Amniotic epithelial cell (primary cell): ENCODE measurements around the gene PARVB.
A peak's percentile ranks its signal among the peaks of the same experiment; 100 is the strongest.

ENCODE experiments used
- DNase-seq: peaks from one replicate; pipeline ENCODE4 v3.0.0-alpha.2; 2010; ENCODE audit warnings: low read depth

Gene PARVB

DNA sequence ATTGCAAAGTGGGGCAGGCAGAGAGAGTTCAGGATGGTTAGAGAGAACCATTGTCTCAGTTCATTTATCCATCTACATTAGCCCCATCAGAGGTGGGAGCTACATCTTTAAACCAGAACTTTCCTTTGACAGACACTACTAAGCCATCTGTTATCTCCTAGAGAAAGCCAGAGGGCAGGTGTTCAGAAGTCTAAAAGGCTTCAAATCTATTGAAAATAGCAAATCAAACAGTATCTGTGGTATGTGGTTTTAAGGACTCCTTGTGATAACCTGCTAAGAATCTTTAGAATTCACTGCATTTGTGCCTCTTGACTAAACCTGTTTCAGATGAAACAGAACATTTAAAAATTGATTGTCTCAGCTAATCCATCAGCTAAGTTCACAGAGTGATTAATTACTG lies 112.7 kb downstream of the PARVB start:
- no peak for DNase-seq

DNA sequence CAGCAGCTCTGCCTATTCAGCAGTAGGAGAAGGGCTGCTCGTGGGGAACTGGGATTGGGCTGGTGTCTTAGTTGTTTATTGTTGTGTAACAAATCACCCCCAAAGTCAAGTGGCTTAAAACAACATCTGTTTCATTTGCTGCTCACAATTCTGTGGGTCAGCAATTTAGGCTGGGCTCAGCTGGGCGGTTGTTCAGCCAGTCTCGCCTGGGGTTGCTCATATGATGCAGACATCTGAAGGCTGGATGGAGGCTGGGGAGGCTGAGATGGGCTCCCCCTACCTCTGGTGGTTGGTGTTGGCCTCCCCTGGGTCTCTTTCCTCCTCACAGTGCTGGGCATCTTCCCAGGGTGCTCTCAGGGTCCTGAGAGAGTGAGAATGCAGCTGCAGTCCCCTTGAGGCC lies 113.3 kb downstream of the PARVB start:
- DNase-seq: no peak

GRCh38 chr22:44139773-44140172 lies 115.7 kb downstream of the PARVB start:
- DNase-seq: no peak

DNA sequence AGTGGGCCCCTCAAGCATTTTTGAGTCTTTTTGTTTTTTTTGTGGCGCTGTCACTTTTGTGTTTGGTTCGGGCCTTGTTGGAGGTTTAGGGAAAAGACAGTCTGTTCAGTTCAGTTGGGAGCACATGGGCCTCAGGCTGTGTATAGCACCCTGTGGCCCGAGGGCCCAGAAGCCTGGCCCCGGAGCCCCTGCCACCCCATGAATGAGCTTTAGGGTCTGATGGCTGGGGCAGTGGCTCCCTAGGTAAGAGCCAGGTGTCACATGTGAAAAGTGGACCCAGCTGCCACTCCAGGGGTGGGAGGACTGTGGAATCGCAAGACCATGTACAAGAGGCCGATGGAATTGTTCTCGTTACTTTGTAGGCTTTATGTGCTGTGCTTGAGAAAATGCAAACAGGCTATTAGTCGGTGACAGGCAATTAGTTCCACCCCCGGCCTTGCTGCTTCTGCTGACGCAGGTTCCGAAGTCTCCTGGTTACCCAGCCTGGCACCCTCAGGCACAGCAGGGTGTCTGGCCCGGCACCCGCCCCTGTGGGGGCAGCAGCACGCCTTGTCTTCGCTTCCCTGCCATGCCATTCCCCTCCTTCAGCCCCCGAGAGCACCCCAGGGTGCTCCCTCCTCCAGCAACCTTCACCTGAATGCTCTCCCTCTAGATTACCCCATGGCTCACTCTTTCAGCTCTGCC lies 118.5 kb downstream of the PARVB start:
- no peak for DNase-seq

DNA sequence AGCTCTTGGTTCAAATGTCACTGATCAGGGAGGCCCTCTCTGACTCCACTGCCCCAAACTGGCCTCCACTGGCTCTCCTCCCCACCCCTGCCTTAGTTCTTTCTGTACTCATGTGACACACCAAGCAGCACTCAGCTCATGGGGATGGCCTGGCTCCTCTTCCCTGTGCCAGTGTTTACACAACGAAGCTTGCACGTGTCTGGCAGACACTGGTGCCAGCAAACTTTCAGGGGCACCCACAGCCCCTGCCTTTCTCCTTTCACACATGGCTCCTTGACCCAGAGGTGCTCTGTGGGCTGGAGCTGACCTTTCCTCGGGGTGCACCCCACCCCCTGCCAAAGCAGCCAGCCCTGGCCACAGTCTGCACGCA lies 119.0 kb downstream of the PARVB start:
- DNase-seq: no peak

DNA sequence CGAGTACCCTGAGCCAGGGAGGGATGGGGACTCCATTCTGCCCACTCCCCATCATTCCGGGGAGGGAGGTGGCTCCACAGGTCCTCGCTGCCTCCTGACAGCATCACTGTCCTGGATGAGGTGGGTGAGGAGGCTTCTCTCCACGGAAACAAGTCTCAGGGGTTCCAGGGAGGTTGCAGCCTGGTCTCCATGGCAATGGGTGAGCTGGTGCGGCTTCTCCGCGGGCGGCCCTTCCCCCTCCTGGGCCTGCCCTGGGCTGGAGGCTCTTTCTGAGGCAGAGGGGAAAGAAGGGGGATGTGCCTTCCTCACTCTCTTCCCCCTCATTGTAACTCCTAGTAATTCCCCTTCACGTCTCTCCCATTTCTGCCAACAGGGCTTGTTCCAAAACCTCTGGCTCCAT lies 119.5 kb downstream of the PARVB start:
- no peak for DNase-seq

- no peak for DNase-seq
Observed at GRCh38 chr22:44144046-44144569, 120.0 kb downstream of the PARVB start.

DNA sequence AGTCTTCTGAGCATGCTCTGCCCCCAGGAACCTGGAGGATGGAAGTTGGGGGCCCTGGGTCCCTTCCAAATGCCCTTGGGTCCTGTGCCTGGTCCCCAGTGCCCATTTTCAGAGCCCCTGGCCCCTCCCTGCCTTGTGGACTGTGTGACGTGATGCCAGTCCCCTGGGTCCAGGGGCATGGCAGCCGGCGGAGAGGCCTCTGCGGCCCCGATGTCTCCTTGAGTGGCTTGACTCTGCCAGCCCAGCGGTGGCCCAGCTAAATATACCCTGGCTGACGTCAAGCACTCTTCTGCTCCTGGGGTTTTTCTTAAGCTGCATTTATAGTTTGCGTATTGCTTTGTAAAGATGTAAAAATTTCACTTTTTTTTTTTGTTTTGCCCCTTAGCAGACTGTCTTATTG lies 121.4 kb downstream of the PARVB start:
- no peak for DNase-seq

DNA sequence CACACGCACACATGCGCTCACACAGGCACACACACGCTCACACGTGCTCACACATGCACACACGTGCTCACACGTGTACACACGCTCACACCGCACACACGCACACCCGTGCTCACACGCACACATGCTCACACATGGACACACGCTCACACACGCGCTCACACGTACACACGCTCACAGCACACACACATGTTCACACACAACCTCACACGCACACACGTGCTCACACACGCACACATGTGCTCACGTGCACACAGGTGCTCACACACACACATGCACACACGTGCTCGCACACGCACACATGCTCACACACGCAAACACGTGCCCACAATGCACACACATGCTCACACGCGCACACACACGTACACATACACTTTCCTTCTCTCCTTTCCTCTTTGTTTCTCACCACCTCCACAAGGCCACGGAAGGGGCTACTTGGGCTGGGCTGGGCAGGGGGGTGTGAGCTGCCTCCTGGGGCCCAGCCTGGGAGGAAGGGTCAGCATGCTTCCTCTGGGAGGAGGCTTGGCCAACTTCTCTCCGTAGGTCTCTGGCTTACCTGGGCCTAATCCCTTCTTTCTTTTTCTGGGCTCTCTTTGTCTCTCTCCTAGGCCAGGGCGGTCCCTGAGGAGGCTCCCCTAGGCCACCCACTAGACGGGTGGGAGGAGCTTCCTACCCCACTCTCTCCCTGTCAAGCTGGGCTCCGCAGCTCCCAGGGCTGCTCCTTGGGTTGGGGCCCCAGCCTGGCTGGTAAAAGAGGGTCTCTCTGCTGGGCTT lies 122.2 kb downstream of the PARVB start:
- DNase-seq: no peak

- DNase-seq: peak; percentile 11
Observed at GRCh38 chr22:44147008-44147645, 123.0 kb downstream of the PARVB start.

DNA sequence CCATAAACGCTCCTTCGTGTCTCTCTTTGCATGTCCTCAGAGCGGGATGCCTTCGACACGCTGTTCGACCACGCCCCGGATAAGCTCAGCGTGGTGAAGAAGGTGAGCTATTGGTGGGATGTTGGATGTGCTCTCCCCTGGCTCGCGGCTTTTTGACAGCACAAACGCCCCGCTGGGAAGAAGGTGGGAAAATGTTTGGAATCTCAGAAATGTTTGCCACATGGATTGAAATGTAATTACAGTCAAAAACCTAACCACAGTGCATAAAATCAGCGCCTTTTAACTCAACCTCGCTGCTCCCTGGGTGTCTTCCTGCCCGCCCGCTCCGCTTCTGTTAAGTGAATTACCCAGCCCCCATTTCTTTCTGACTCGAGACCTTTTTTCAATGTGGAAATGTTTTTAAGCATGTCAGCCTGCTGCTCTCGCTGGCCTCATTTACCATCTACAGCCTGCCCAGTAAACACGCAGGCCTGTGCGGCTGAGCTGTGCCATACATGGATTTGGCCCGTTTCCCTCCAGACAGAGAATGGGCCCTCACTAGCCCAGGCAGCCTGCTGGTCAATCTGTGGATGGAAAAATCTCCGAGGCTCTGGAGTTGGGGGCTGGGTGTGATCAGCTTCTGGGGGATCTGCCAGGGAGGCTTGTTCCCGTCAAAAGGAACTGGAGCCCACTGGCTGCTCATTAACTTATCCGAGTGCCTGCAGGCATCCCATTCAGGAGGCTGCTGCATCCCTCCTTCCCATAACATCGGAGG lies 123.9 kb downstream of the PARVB start:
- peak; percentile 77 for DNase-seq

GRCh38 chr22:44151676-44152075 lies 127.6 kb downstream of the PARVB start:
- DNase-seq: peak; percentile 84

- no peak for DNase-seq
Observed at GRCh38 chr22:44153710-44154109, 129.6 kb downstream of the PARVB start.

- peak; percentile 88 for DNase-seq
Observed at GRCh38 chr22:44154436-44154942, 130.4 kb downstream of the PARVB start.

GRCh38 chr22:44155115-44155514 lies 131.0 kb downstream of the PARVB start:
- peak; percentile 5 for DNase-seq

- no peak for DNase-seq
Observed at GRCh38 chr22:44157916-44158618, 134.0 kb downstream of the PARVB start.

GRCh38 chr22:44158816-44159215 lies 134.7 kb downstream of the PARVB start:
- peak; percentile 15 for DNase-seq

GRCh38 chr22:44159221-44159620 lies 135.1 kb downstream of the PARVB start:
- no peak for DNase-seq

DNA sequence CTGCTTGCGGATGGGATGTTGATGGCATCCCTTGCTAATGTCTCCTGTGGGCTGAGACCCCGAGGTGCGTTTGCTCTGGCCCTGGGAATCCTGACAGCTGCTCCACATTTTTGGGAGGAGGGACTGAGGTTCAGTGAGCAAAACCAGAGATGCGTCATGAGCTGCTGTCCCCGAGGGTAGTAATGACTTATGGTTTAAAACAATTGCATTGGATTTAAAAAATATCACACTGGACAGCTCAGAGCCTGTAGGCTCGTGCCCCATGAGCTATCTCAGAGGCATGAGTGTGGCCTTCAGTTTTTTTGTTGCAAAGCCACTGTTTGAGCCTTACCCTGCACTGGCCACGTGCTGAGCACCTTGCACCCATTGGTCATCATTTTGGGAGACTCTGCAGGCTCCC lies 135.7 kb downstream of the PARVB start:
- no peak for DNase-seq

- DNase-seq: no peak
Observed at GRCh38 chr22:44160421-44160820, 136.3 kb downstream of the PARVB start.

- DNase-seq: no peak
Observed at GRCh38 chr22:44161673-44162072, 137.6 kb downstream of the PARVB start.
